ENCODE results near the gene UGT1A1. TPM values are rescaled to one million over a fixed set of nuclear protein-coding genes. Genes with fewer than 3 reads are reported as not detected.

The UGT1A1 gene
- total RNA-seq, 1 experiment from 2014 or later: not detected

DNA sequence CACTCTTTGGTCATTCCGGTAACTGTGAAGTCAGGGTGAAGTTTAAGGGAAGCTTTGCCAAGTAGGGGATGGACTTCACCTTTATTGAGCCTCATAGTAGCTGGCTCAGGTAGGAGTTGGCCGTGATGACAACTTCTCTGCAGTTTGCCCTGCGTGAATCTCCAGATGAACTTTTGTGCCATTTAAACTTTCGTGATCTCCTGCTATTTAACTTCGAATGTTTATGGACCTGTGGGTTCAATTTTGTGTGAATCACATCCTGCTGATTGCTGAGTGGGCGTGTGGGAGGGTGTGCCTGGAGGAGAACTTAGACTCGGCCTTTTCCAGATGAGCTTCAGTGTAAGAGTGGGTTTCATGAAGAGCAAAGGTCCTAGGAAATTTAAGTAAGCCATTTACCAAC is 4.2 kb downstream of the UGT1A1 start:
- H3K4me2 ChIP-seq (ENCODE audit: insufficient read depth, insufficient read length, low read length): no peak overlapping the region
- no peak overlapping the region for H2AFZ ChIP-seq (ENCODE audit: low read length)
- H3K27ac ChIP-seq (ENCODE audit: insufficient read length, low read depth, low read length): no peak overlapping the region

More for the DNA sequence above, 4.2 kb downstream of the UGT1A1 start:
- H3T11ph ChIP-seq (ENCODE audit: low read length): no peak overlapping the region
- H3K23ac ChIP-seq (ENCODE audit: insufficient read length, low read depth, low read length): no peak overlapping the region
- no peak overlapping the region for H2BK20ac ChIP-seq (ENCODE audit: low read depth, low read length, poor library complexity, severe bottlenecking)
- H4K20me1 ChIP-seq (ENCODE audit: control insufficient read depth, insufficient read depth, insufficient read length): no peaks in the 10 kb centered on the region
- no peak overlapping the region for H3K14ac ChIP-seq (ENCODE audit: insufficient read depth, low read length)
- peaks cover 8% of the 10 kb centered on the region for H3K27me3 Mint-ChIP-seq (ENCODE audit: low read depth)
- H2BK12ac ChIP-seq (ENCODE audit: insufficient read length, low read depth, low read length): no peak overlapping the region
- no peaks in the 10 kb centered on the region; a peak in 1 of 7 replicates for H3K36me3 Mint-ChIP-seq (ENCODE audit: insufficient read depth in 1 of 3, low read depth in 3 of 3)
- H3K23me2 ChIP-seq (ENCODE audit: insufficient read length, low read depth, low read length, poor library complexity, severe bottlenecking): no peaks in the 10 kb centered on the region
- no peaks in the 10 kb centered on the region for H3K79me2 ChIP-seq (ENCODE audit: insufficient read depth, low read length)
- no peak overlapping the region for H3K9ac ChIP-seq (ENCODE audit: extremely low read depth, insufficient read length, low read length)
- no peaks in the 10 kb centered on the region for H3K27me3 ChIP-seq (ENCODE audit: insufficient read depth, low read length)
- no peak overlapping the region for H2BK5ac ChIP-seq (ENCODE audit: insufficient read length, low read length)
- no peaks in the 10 kb centered on the region for H3K9me3 ChIP-seq (ENCODE audit: control insufficient read depth, low read depth, low read length)
- peaks cover 0 to 3% of the 10 kb centered on the region in 2 experiments; a peak in 1 of 5 replicates for H3K9me3 Mint-ChIP-seq
- no peak overlapping the region for H4K8ac ChIP-seq (replicated peaks; ENCODE audit: insufficient read length, low read depth, low read length)
- H3K27ac Mint-ChIP-seq: no peak overlapping the region
- H3K56ac ChIP-seq (ENCODE audit: insufficient read length, low read depth, low read length): no peak overlapping the region
- H4K91ac ChIP-seq (ENCODE audit: insufficient read length, low read depth, low read length): no peak overlapping the region
- H3K79me1 ChIP-seq (ENCODE audit: insufficient read depth, low read depth, low read length, poor library complexity, severe bottlenecking): no peaks in the 10 kb centered on the region
- no peak overlapping the region for H3K18ac ChIP-seq (ENCODE audit: insufficient read length, low read depth, low read length)
- DNase-seq: no peak
- no peak overlapping the region for H4K5ac ChIP-seq (ENCODE audit: insufficient read length, low read depth, low read length)
- no CpG with 5 or more reads among the region's 7 CpGs for WGBS (ENCODE audit: extremely low coverage, insufficient read length, low lambda C conversion rate)
- TF ChIP-seq, protein P1, sequence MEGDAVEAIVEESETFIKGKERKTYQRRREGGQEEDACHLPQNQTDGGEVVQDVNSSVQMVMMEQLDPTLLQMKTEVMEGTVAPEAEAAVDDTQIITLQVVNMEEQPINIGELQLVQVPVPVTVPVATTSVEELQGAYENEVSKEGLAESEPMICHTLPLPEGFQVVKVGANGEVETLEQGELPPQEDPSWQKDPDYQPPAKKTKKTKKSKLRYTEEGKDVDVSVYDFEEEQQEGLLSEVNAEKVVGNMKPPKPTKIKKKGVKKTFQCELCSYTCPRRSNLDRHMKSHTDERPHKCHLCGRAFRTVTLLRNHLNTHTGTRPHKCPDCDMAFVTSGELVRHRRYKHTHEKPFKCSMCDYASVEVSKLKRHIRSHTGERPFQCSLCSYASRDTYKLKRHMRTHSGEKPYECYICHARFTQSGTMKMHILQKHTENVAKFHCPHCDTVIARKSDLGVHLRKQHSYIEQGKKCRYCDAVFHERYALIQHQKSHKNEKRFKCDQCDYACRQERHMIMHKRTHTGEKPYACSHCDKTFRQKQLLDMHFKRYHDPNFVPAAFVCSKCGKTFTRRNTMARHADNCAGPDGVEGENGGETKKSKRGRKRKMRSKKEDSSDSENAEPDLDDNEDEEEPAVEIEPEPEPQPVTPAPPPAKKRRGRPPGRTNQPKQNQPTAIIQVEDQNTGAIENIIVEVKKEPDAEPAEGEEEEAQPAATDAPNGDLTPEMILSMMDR (conservative IDR thresholded peaks at IDR 0.05): no peak
- H3K4me1 Mint-ChIP-seq: peaks cover 5 to 6% of the 10 kb centered on the region in 2 experiments; a peak in 3 of 4 replicates
- peaks cover 2% of the 10 kb centered on the region; the same call in 1 of the 2 replicates for H3K4me1 ChIP-seq (ENCODE audit: insufficient read depth, low read length)
- no peak overlapping the region for H3K4me3 Mint-ChIP-seq
- H2BK15ac ChIP-seq (ENCODE audit: low read depth, low read length): no peak overlapping the region
- no peak overlapping the region for H3K4ac ChIP-seq (ENCODE audit: low read depth, low read length)
- no peak overlapping the region for H2AK5ac ChIP-seq (ENCODE audit: insufficient read length, low read length)
- no peak overlapping the region for H2BK120ac ChIP-seq (ENCODE audit: low read depth, low read length, poor library complexity, severe bottlenecking)
